AG08395 (cell line): ENCODE results near the gene RMRP.
"Not testable (repeated sequence)": the region's sequence is repeated elsewhere in the genome, so short reads cannot be mapped to it uniquely, and the experiment has no call there.

Source experiments
- DNase-seq: peaks from one replicate; pipeline ENCODE4 v3.0.0; 2012; ENCODE audit warnings: mixed read lengths, low spot score

RMRP gene

GRCh38 chr9:35641478-35641877 is 16.3 kb downstream of the RMRP start:
- DNase-seq, result not testable (repeated sequence)

GRCh38 chr9:35640431-35640830 is 17.4 kb downstream of the RMRP start:
- not testable (repeated sequence) for DNase-seq

- no peak for DNase-seq
These were observed 18.2 kb downstream of the RMRP start for GRCh38 chr9:35639631-35640030.

GRCh38 chr9:35639225-35639624 is 18.6 kb downstream of the RMRP start:
- DNase-seq, result not testable (repeated sequence)

GRCh38 chr9:35638751-35639150 is 19.1 kb downstream of the RMRP start:
- not testable (repeated sequence) for DNase-seq

GRCh38 chr9:35637427-35637955 is 20.3 kb downstream of the RMRP start:
- DNase-seq, result not testable (repeated sequence)

- DNase-seq, result not testable (repeated sequence)
These were observed 21.0 kb downstream of the RMRP start for GRCh38 chr9:35636877-35637246.

- DNase-seq, result no peak
These were observed 21.5 kb downstream of the RMRP start for GRCh38 chr9:35636135-35636876.

GRCh38 chr9:35635730-35636129 is 22.1 kb downstream of the RMRP start:
- no peak for DNase-seq

- no peak for DNase-seq
These were observed 28.2 kb downstream of the RMRP start for GRCh38 chr9:35629597-35629996.

GRCh38 chr9:35628389-35628991 is 29.3 kb downstream of the RMRP start:
- DNase-seq, result no peak

GRCh38 chr9:35627575-35627974 is 30.2 kb downstream of the RMRP start:
- no peak for DNase-seq

- DNase-seq, result no peak
These were observed 38.0 kb downstream of the RMRP start for GRCh38 chr9:35619800-35620158.

GRCh38 chr9:35618854-35619799 is 38.7 kb downstream of the RMRP start:
- no peak for DNase-seq

- no peak for DNase-seq
These were observed 39.5 kb downstream of the RMRP start, which contains the start of gene CD72 for GRCh38 chr9:35618325-35618727. TSS of gene CD72 (minus strand) at chr9:35618413. CDS start at chr9:35618303, 110 bp downstream.

- no peak for DNase-seq
These were observed 40.3 kb downstream of the RMRP start for GRCh38 chr9:35617548-35617947.

- peak; percentile 72 for DNase-seq
These were observed 40.9 kb downstream of the RMRP start for GRCh38 chr9:35616681-35617459.

- no peak for DNase-seq
These were observed 41.7 kb downstream of the RMRP start for GRCh38 chr9:35615981-35616680.

GRCh38 chr9:35612843-35613242 is 45.0 kb downstream of the RMRP start:
- DNase-seq, result no peak

- DNase-seq, result not testable (repeated sequence)
These were observed 45.8 kb downstream of the RMRP start for GRCh38 chr9:35612066-35612465.
